ENCODE results near the gene ANKZF1. TPM values are rescaled to one million over a fixed set of nuclear protein-coding genes. Genes with fewer than 3 reads are reported as not detected.

Gene ANKZF1
- total and polyA plus RNA-seq, 2 of the 4 experiments (the other 2 are of a cell fraction): 18.6 to 33.8 TPM

- H4K91ac ChIP-seq (ENCODE audit: insufficient read depth, low read depth, low read length): no peak overlapping the region
- dilution Hi-C loops (cut with HindIII; ENCODE audit: low sequenced_read_pairs, unreplicated experiment): no loop called here
- no peak overlapping the region for H3K4me3 ChIP-seq (ENCODE audit: insufficient read depth, low read depth, low read length)
- no peak overlapping the region for H2AK5ac ChIP-seq (ENCODE audit: low read depth, low read length)
- no peak overlapping the region for H2AFZ ChIP-seq (replicated peaks; ENCODE audit: low read length, poor library complexity)
- no peak overlapping the region for H2BK5ac ChIP-seq (ENCODE audit: low read depth, low read length, poor library complexity, severe bottlenecking)
- ChIA-PET CTCF (no interaction called here), POLR2A (ENCODE audit: unreplicated experiment) (no interaction called here)
- H3K9me3 ChIP-seq (ENCODE audit: control insufficient read depth, insufficient read depth, low read length): no peaks in the 10 kb centered on the region
- ATAC-seq (ENCODE audit: low read depth): no peak
- no peak overlapping the region for H3K4ac ChIP-seq (ENCODE audit: low read depth, low read length)
- H3K4me1 ChIP-seq (ENCODE audit: control insufficient read depth, insufficient read depth, low read length): peaks cover 13% of the 10 kb centered on the region
- no peak overlapping the region for H3K18ac ChIP-seq (ENCODE audit: low read depth, low read length)
- H2BK120ac ChIP-seq (ENCODE audit: low read depth, low read length): no peak overlapping the region
- peaks cover 57% of the 10 kb centered on the region for H3K36me3 ChIP-seq (ENCODE audit: control insufficient read depth, insufficient read depth, low read length)
- H3K27ac ChIP-seq (ENCODE audit: insufficient read depth, low read length): no peak overlapping the region
- no peak overlapping the region for H2AK9ac ChIP-seq (replicated peaks; ENCODE audit: low read depth, low read length, poor library complexity)
- no peak overlapping the region for H3K9ac ChIP-seq (ENCODE audit: low read depth, low read length)
- no peak overlapping the region for H2BK20ac ChIP-seq (ENCODE audit: low read depth, low read length)
- H2BK15ac ChIP-seq (ENCODE audit: low read depth, low read length): no peak overlapping the region
- no peak overlapping the region for H3K23ac ChIP-seq (ENCODE audit: low read depth, low read length)
- peaks cover 10% of the 10 kb centered on the region; the same call in 1 of the 2 replicates for H4K20me1 ChIP-seq (ENCODE audit: insufficient read depth, low read length)
- H3K14ac ChIP-seq (replicated peaks; ENCODE audit: low read depth, low read length): no peak overlapping the region
- H3K4me2 ChIP-seq (ENCODE audit: low read depth, low read length): no peak overlapping the region
- BruUV-seq (replicated peaks): no TSS peak
- intact Hi-C loops (cut with micrococcal nuclease): no loop called here
- DNase-seq: no peak
- in situ Hi-C loops (cut with MboI; ENCODE audit: low sequenced_read_pairs): no loop called here
- no peak overlapping the region for H4K5ac ChIP-seq (ENCODE audit: low read depth, low read length)
- no peaks in the 10 kb centered on the region for H3K27me3 ChIP-seq (ENCODE audit: control insufficient read depth, insufficient read depth, low read length)
- H3K79me1 ChIP-seq (ENCODE audit: low read depth in 1 of 2, low read length in 2 of 2): peaks cover 16 to 28% of the 10 kb centered on the region in 2 experiments
- H3K9me1 ChIP-seq (ENCODE audit: insufficient read depth, low read length): peaks cover 8% of the 10 kb centered on the region; the same call in 1 of the 2 replicates
- H4K8ac ChIP-seq (ENCODE audit: low read depth in 2 of 2, low read length in 2 of 2): no peak overlapping the region
- H3K56ac ChIP-seq (ENCODE audit: extremely low read depth, insufficient read depth, low read length): no peak overlapping the region
- WGBS, 2 experiments (ENCODE audit: extremely low coverage in 2 of 2, insufficient read length in 1 of 2): 100% methylated on average over 7 of the region's 16 CpGs; no CpG with 5 or more reads in 1 of the 2 experiments
- no peak for TF ChIP-seq BHLHE40 (IDR thresholded peaks at IDR 0.05; ENCODE audit: low read depth, low read length)
- TF ChIP-seq RFX5 (IDR thresholded peaks at IDR 0.05; ENCODE audit: low read depth, low read length): no peak
- no peak for TF ChIP-seq SMC3 (IDR thresholded peaks at IDR 0.05; ENCODE audit: low read depth, low read length)
- no peak for TF ChIP-seq CEBPB (IDR thresholded peaks at IDR 0.05; ENCODE audit: low read depth, low read length)
- TF ChIP-seq RAD21 (IDR thresholded peaks at IDR 0.05; ENCODE audit: low read length): no peak
- no peak for TF ChIP-seq NFE2L2 (IDR thresholded peaks at IDR 0.05; ENCODE audit: low read depth, low read length)
- TF ChIP-seq MAZ (IDR thresholded peaks at IDR 0.05; ENCODE audit: borderline replicate concordance, low read depth, low read length): no peak
- no peak for TF ChIP-seq USF2 (IDR thresholded peaks at IDR 0.05; ENCODE audit: low read depth, low read length)
- TF ChIP-seq CTCF (conservative IDR thresholded peaks at IDR 0.05; ENCODE audit: low read depth, low read length): no peak
- TF ChIP-seq FOS (IDR thresholded peaks at IDR 0.05; ENCODE audit: low read depth, low read length): no peak
- no peak for TF ChIP-seq POLR2A (IDR thresholded peaks at IDR 0.05; ENCODE audit: low read depth, low read length)
- no peak for TF ChIP-seq MXI1 (IDR thresholded peaks at IDR 0.05; ENCODE audit: borderline replicate concordance, low read depth, low read length)
- no peak for TF ChIP-seq RCOR1 (IDR thresholded peaks at IDR 0.05; ENCODE audit: insufficient replicate concordance, low read length)
- no peak for TF ChIP-seq ELK1 (IDR thresholded peaks at IDR 0.05; ENCODE audit: borderline replicate concordance, low read depth, low read length)
- no peak for TF ChIP-seq MAFK (IDR thresholded peaks at IDR 0.05; ENCODE audit: low read depth, low read length)
Measured at GRCh38 chr2:219284501-219285372, 55.1 kb downstream of the ANKZF1 start.
